Measurements from ENCODE around the gene HHIP.

The HHIP gene

GRCh38 chr4:144645631-144646522, at the start of gene HHIP:
TSS of gene HHIP (plus strand) at chr4:144646156. CDS start at chr4:144646676, 520 bp downstream.
- Mint-ChIP-seq H3K4me3 (peak within 1 kb of the TSS; percentile 87), H3K9me3 (peaks cover under 1% of the 10 kb centered on the region), H3K27me3 (peaks cover 62% of the 10 kb centered on the region), H3K4me1 (ENCODE audit: low read depth) (peaks cover 22% of the 10 kb centered on the region), H3K36me3 (ENCODE audit: low read depth) (no peaks in the 10 kb centered on the region), H3K27ac (peak within 1 kb of the TSS; percentile 26)

- Mint-ChIP-seq H3K4me1 (ENCODE audit: low read depth) (no peaks in the 10 kb centered on the region), H3K27ac (no peak overlapping the region), H3K4me3 (no peak overlapping the region), H3K36me3 (ENCODE audit: low read depth) (no peaks in the 10 kb centered on the region), H3K27me3 (peaks cover 10% of the 10 kb centered on the region), H3K9me3 (peaks cover 4% of the 10 kb centered on the region)
Measured at GRCh38 chr4:144597171-144597570, 48.8 kb upstream of the HHIP start.

GRCh38 chr4:144599621-144600020, 46.3 kb upstream of the HHIP start:
- peaks cover 8% of the 10 kb centered on the region for H3K9me3 Mint-ChIP-seq
- no peak overlapping the region for H3K4me3 Mint-ChIP-seq
- no peaks in the 10 kb centered on the region for H3K36me3 Mint-ChIP-seq (ENCODE audit: low read depth)
- no peaks in the 10 kb centered on the region for H3K4me1 Mint-ChIP-seq (ENCODE audit: low read depth)
- no peak overlapping the region for H3K27ac Mint-ChIP-seq
- H3K27me3 Mint-ChIP-seq: no peaks in the 10 kb centered on the region

- Mint-ChIP-seq H3K9me3 (peaks cover 10% of the 10 kb centered on the region), H3K36me3 (ENCODE audit: low read depth) (no peaks in the 10 kb centered on the region), H3K4me1 (ENCODE audit: low read depth) (no peaks in the 10 kb centered on the region), H3K4me3 (no peak overlapping the region), H3K27me3 (no peaks in the 10 kb centered on the region), H3K27ac (no peak overlapping the region)
Measured at GRCh38 chr4:144611850-144612249, 34.1 kb upstream of the HHIP start.

GRCh38 chr4:144614850-144615585, 30.9 kb upstream of the HHIP start:
- H3K4me3 Mint-ChIP-seq: no peak overlapping the region
- peaks cover 3% of the 10 kb centered on the region for H3K9me3 Mint-ChIP-seq
- no peaks in the 10 kb centered on the region for H3K4me1 Mint-ChIP-seq (ENCODE audit: low read depth)
- no peaks in the 10 kb centered on the region for H3K36me3 Mint-ChIP-seq (ENCODE audit: low read depth)
- no peak overlapping the region for H3K27ac Mint-ChIP-seq
- no peaks in the 10 kb centered on the region for H3K27me3 Mint-ChIP-seq

GRCh38 chr4:144621681-144622080, 24.3 kb upstream of the HHIP start:
- no peaks in the 10 kb centered on the region for H3K36me3 Mint-ChIP-seq (ENCODE audit: low read depth)
- no peaks in the 10 kb centered on the region for H3K4me1 Mint-ChIP-seq (ENCODE audit: low read depth)
- H3K4me3 Mint-ChIP-seq: no peak overlapping the region
- H3K27me3 Mint-ChIP-seq: peaks cover 3% of the 10 kb centered on the region
- H3K27ac Mint-ChIP-seq: no peak overlapping the region
- H3K9me3 Mint-ChIP-seq: no peaks in the 10 kb centered on the region

- H3K4me3 Mint-ChIP-seq: no peak overlapping the region
- no peaks in the 10 kb centered on the region for H3K4me1 Mint-ChIP-seq (ENCODE audit: low read depth)
- H3K9me3 Mint-ChIP-seq: no peaks in the 10 kb centered on the region
- no peaks in the 10 kb centered on the region for H3K36me3 Mint-ChIP-seq (ENCODE audit: low read depth)
- H3K27ac Mint-ChIP-seq: no peak overlapping the region
- peaks cover 3% of the 10 kb centered on the region for H3K27me3 Mint-ChIP-seq
Measured at GRCh38 chr4:144627663-144628076, 18.3 kb upstream of the HHIP start.

- no peaks in the 10 kb centered on the region for H3K36me3 Mint-ChIP-seq (ENCODE audit: low read depth)
- H3K27ac Mint-ChIP-seq: no peak overlapping the region
- H3K4me3 Mint-ChIP-seq: no peak overlapping the region
- no peaks in the 10 kb centered on the region for H3K9me3 Mint-ChIP-seq
- H3K27me3 Mint-ChIP-seq: no peaks in the 10 kb centered on the region
- H3K4me1 Mint-ChIP-seq (ENCODE audit: low read depth): no peaks in the 10 kb centered on the region
Measured at GRCh38 chr4:144633215-144633614, 12.7 kb upstream of the HHIP start.

- H3K9me3 Mint-ChIP-seq: no peaks in the 10 kb centered on the region
- no peaks in the 10 kb centered on the region for H3K4me1 Mint-ChIP-seq (ENCODE audit: low read depth)
- no peak overlapping the region for H3K4me3 Mint-ChIP-seq
- H3K27ac Mint-ChIP-seq: no peak overlapping the region
- no peaks in the 10 kb centered on the region for H3K36me3 Mint-ChIP-seq (ENCODE audit: low read depth)
- H3K27me3 Mint-ChIP-seq: peaks cover 4% of the 10 kb centered on the region
Measured at GRCh38 chr4:144634978-144635747, 10.8 kb upstream of the HHIP start.

- Mint-ChIP-seq H3K27me3 (peaks cover 51% of the 10 kb centered on the region), H3K4me1 (ENCODE audit: low read depth) (peaks cover 22% of the 10 kb centered on the region), H3K4me3 (no peak overlapping the region), H3K27ac (no peak overlapping the region), H3K9me3 (peaks cover 2% of the 10 kb centered on the region), H3K36me3 (ENCODE audit: low read depth) (no peaks in the 10 kb centered on the region)
Measured at GRCh38 chr4:144644368-144645101, 1.4 kb upstream of the HHIP start.

GRCh38 chr4:144645102-144645630, 790 bp upstream of the HHIP start:
- no peak overlapping the region for H3K27ac Mint-ChIP-seq
- peak overlapping the region; percentile 45 for H3K4me3 Mint-ChIP-seq
- no peaks in the 10 kb centered on the region for H3K36me3 Mint-ChIP-seq (ENCODE audit: low read depth)
- peaks cover 2% of the 10 kb centered on the region for H3K9me3 Mint-ChIP-seq
- H3K4me1 Mint-ChIP-seq (ENCODE audit: low read depth): peaks cover 22% of the 10 kb centered on the region
- peaks cover 57% of the 10 kb centered on the region for H3K27me3 Mint-ChIP-seq

- Mint-ChIP-seq H3K27ac (peak overlapping the region; percentile 26), H3K9me3 (no peaks in the 10 kb centered on the region), H3K27me3 (peaks cover 57% of the 10 kb centered on the region), H3K4me3 (peak overlapping the region; percentile 87), H3K36me3 (ENCODE audit: low read depth) (no peaks in the 10 kb centered on the region), H3K4me1 (ENCODE audit: low read depth) (peaks cover 22% of the 10 kb centered on the region)
Measured at GRCh38 chr4:144646523-144647094, 653 bp downstream of the HHIP start.

GRCh38 chr4:144647095-144647561, 1.2 kb downstream of the HHIP start:
- peaks cover 57% of the 10 kb centered on the region for H3K27me3 Mint-ChIP-seq
- H3K27ac Mint-ChIP-seq: peak overlapping the region; percentile 41
- no peaks in the 10 kb centered on the region for H3K9me3 Mint-ChIP-seq
- H3K4me3 Mint-ChIP-seq: peak overlapping the region; percentile 87
- H3K4me1 Mint-ChIP-seq (ENCODE audit: low read depth): peaks cover 22% of the 10 kb centered on the region
- no peaks in the 10 kb centered on the region for H3K36me3 Mint-ChIP-seq (ENCODE audit: low read depth)

GRCh38 chr4:144647590-144647989, 1.6 kb downstream of the HHIP start:
- Mint-ChIP-seq H3K4me3 (peak overlapping the region; percentile 87), H3K36me3 (ENCODE audit: low read depth) (no peaks in the 10 kb centered on the region), H3K27ac (no peak overlapping the region), H3K4me1 (ENCODE audit: low read depth) (peaks cover 22% of the 10 kb centered on the region), H3K27me3 (peaks cover 57% of the 10 kb centered on the region), H3K9me3 (no peaks in the 10 kb centered on the region)
